Measurements from ENCODE around the gene RPS19. TPM values are rescaled to one million over a fixed set of nuclear protein-coding genes. Genes with fewer than 3 reads are reported as not detected.

RPS19 gene
- total RNA-seq = 1,000 to 10,000 TPM in 2 of 4 donors, 100 to 1,000 TPM in 2; 673 to 1,241 (median 970) TPM

DNA sequence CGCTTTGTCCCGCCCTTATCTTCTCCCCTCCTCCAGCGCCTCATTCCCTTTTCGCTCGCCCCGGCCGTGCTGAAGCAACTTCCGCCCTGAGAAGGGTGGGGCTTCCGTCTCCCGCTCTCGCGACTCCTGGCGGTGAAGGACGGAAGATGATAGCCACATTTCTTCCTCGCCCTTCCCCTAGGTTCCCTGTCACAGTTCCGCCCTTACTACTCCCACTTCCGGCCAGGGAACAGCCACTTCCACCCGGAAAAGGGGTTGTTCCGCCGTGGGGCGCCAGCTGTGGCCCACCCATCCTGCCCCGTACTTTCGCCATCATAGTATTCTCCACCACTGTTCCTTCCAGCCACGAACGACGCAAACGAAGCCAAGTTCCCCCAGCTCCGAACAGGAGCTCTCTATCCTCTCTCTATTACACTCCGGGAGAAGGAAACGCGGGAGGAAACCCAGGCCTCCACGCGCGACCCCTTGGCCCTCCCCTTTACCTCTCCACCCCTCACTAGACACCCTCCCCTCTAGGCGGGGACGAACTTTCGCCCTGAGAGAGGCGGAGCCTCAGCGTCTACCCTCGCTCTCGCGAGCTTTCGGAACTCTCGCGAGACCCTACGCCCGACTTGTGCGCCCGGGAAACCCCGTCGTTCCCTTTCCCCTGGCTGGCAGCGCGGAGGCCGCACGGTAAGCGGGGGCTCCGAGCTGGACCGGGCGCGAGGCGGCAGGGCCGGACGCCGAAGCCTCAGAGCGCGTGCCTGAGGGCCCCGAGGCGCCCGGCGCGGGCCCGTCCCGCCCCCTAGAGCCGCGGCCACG is at the start of gene RPS19:
TSS of gene RPS19 (plus strand) at position 638 of the 801 bp plus-strand sequence. CDS start 520 bp downstream, outside the sequence.
- TF ChIP-seq EP300 (IDR thresholded peaks at IDR 0.05) = no peak
- TF ChIP-seq POLR2A (IDR thresholded peaks at IDR 0.05) = peak; percentile 85 to 88
- TF ChIP-seq, protein P1, sequence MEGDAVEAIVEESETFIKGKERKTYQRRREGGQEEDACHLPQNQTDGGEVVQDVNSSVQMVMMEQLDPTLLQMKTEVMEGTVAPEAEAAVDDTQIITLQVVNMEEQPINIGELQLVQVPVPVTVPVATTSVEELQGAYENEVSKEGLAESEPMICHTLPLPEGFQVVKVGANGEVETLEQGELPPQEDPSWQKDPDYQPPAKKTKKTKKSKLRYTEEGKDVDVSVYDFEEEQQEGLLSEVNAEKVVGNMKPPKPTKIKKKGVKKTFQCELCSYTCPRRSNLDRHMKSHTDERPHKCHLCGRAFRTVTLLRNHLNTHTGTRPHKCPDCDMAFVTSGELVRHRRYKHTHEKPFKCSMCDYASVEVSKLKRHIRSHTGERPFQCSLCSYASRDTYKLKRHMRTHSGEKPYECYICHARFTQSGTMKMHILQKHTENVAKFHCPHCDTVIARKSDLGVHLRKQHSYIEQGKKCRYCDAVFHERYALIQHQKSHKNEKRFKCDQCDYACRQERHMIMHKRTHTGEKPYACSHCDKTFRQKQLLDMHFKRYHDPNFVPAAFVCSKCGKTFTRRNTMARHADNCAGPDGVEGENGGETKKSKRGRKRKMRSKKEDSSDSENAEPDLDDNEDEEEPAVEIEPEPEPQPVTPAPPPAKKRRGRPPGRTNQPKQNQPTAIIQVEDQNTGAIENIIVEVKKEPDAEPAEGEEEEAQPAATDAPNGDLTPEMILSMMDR (IDR thresholded peaks at IDR 0.05) = peak in 3 of 4 experiments; percentile 68 to 92 (median 89)
- peak; percentile 95 for TF ChIP-seq POLR2AphosphoS5 (IDR thresholded peaks at IDR 0.05)
- WGBS, 2 donors (ENCODE audit: low coverage in 1 of 2) = 0% methylated on average over 35 of the region's 76 CpGs; no CpG with 5 or more reads in 1 of the 2 donors
- peak within 1 kb of the TSS; percentile 81 to 96 (median 95) for H3K27ac ChIP-seq
- no peaks in the 10 kb centered on the region for H3K9me3 ChIP-seq
- H3K4me3 ChIP-seq = peak within 1 kb of the TSS; percentile 86 to 99
- peaks cover 8% of the 10 kb centered on the region for H3K27me3 ChIP-seq
- peaks cover 0 to 39% of the 10 kb centered on the region in 2 donors for H3K36me3 ChIP-seq
- ATAC-seq = peak; percentile 95
- peaks cover 4 to 50% (median 16%) of the 10 kb centered on the region in 3 donors for H3K4me1 ChIP-seq

GRCh38 chr19:41810301-41810700 is 49.8 kb upstream of the RPS19 start:
- peak overlapping the region in 1 of 4 donors; percentile 14 for H3K27ac ChIP-seq
- no peaks in the 10 kb centered on the region for H3K9me3 ChIP-seq
- no peak for TF ChIP-seq POLR2A (IDR thresholded peaks at IDR 0.05)
- no peak for TF ChIP-seq EP300 (IDR thresholded peaks at IDR 0.05)
- TF ChIP-seq, protein P1 (IDR thresholded peaks at IDR 0.05) = no peak
- TF ChIP-seq POLR2AphosphoS5 (IDR thresholded peaks at IDR 0.05) = no peak
- 40% methylated on average over 1 of the region's 4 CpGs; no CpG with 5 or more reads in 1 of the 2 donors for WGBS, 2 donors (ENCODE audit: low coverage in 1 of 2)
- H3K36me3 ChIP-seq = no peaks in the 10 kb centered on the region
- no peaks in the 10 kb centered on the region for H3K4me1 ChIP-seq
- no peak for ATAC-seq
- peaks cover 43% of the 10 kb centered on the region for H3K27me3 ChIP-seq
- H3K4me3 ChIP-seq = no peak overlapping the region

DNA sequence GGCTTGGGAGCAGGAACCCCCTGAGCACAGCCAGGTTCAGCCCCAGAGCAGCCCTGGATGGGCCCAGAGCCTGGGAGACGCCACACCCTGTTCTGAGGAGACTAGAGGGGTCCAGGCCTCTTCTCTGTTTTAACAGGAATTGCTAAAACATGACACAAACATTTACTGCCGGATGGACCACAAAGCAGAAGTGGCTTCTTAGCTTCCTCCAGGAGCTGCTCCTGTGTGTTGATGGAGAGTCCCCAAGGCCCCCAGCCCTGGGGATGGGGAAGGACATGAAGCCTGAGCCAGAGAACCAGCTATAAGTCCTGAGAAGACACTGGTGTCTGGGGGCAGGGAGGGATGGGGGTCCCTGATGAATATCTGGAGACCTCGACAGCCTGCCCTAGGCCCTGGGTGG is 49.0 kb upstream of the RPS19 start:
- 100% methylated on average over 1 of the region's 3 CpGs; no CpG with 5 or more reads in 1 of the 2 donors for WGBS, 2 donors (ENCODE audit: low coverage in 1 of 2)
- no peaks in the 10 kb centered on the region for H3K36me3 ChIP-seq
- H3K9me3 ChIP-seq = no peaks in the 10 kb centered on the region
- no peak for ATAC-seq
- H3K27me3 ChIP-seq = peaks cover 38% of the 10 kb centered on the region
- H3K27ac ChIP-seq = no peak overlapping the region
- TF ChIP-seq, protein P1 (IDR thresholded peaks at IDR 0.05) = no peak
- TF ChIP-seq EP300 (IDR thresholded peaks at IDR 0.05) (no peak), POLR2A (IDR thresholded peaks at IDR 0.05) (no peak), POLR2AphosphoS5 (IDR thresholded peaks at IDR 0.05) (no peak)
- no peak overlapping the region for H3K4me3 ChIP-seq
- no peaks in the 10 kb centered on the region for H3K4me1 ChIP-seq

DNA sequence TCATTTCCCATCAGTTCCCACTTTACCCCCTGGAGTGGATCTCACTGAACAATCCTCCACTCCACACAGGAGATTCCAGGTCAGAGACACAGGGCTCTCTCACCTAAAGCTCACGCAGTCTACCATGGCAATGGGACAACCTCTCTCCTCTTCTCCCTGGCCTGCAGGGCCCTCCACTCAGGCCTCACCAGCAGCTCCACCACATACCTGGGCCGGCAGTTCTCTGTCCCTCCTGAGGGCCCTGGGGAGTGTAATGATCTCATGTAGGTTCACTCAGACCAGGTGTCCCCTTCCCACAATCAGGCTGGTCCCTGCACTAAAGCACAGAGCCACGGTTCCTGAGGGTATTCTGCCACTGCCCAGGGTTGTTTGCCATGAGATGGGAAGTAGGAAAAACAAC is 48.1 kb upstream of the RPS19 start:
- H3K36me3 ChIP-seq = no peaks in the 10 kb centered on the region
- no peaks in the 10 kb centered on the region for H3K9me3 ChIP-seq
- H3K4me1 ChIP-seq = no peaks in the 10 kb centered on the region
- no peak overlapping the region for H3K27ac ChIP-seq
- H3K27me3 ChIP-seq = peaks cover 37% of the 10 kb centered on the region
- WGBS, 2 donors (ENCODE audit: low coverage in 1 of 2) = 83% methylated on average over 1 to 2 of the region's 3 CpGs
- no peak overlapping the region for H3K4me3 ChIP-seq
- ATAC-seq = no peak
- TF ChIP-seq POLR2AphosphoS5 (IDR thresholded peaks at IDR 0.05) = no peak
- TF ChIP-seq, protein P1 (IDR thresholded peaks at IDR 0.05) = no peak
- no peak for TF ChIP-seq EP300 (IDR thresholded peaks at IDR 0.05)
- no peak for TF ChIP-seq POLR2A (IDR thresholded peaks at IDR 0.05)
